Measurements from ENCODE around the gene LLGL1. TPM values are rescaled to one million over a fixed set of nuclear protein-coding genes. Genes with fewer than 3 reads are reported as not detected.

Gene LLGL1
- total and polyA plus RNA-seq, 10 of the 15 experiments (the other 5 are each of a cell fraction or from before 2014, with no cell fraction given) = 0.02 to 9.2 (median 2.5) TPM

- TF ChIP-seq CUX1 (IDR thresholded peaks at IDR 0.05; ENCODE audit: insufficient replicate concordance, low read depth, low read length) (no peak), TCF3 (IDR thresholded peaks at IDR 0.05; ENCODE audit: borderline replicate concordance, insufficient read depth, low read depth, low read length) (no peak), ZNF592 (IDR thresholded peaks at IDR 0.05) (no peak; the same call in 1 of the 2 replicates), JUNB (IDR thresholded peaks at IDR 0.05) (no peak), CBFB (IDR thresholded peaks at IDR 0.05; ENCODE audit: low read depth) (peak; percentile 70; the same call in 1 of the 2 replicates), YBX1 (IDR thresholded peaks at IDR 0.05) (no peak), ZNF384 (IDR thresholded peaks at IDR 0.05; ENCODE audit: borderline replicate concordance, low read depth, low read length) (no peak), HDAC6 (IDR thresholded peaks at IDR 0.05; ENCODE audit: unreplicated experiment) (peak; percentile 72), PML (IDR thresholded peaks at IDR 0.05; ENCODE audit: low read length) (peak; percentile 71; the same call in 1 of the 2 replicates), NFYA (IDR thresholded peaks at IDR 0.05; ENCODE audit: borderline replicate concordance, low read depth, low read length) (no peak), KAT2A (conservative IDR thresholded peaks at IDR 0.05; ENCODE audit: control insufficient read depth, low read depth, low read length) (no peak), ZNF687 (IDR thresholded peaks at IDR 0.05) (peak; percentile 99), NR2F1 (conservative IDR thresholded peaks at IDR 0.05) (no peak; the same call in 1 of the 2 replicates), ZBTB4 (CRISPR knock-in tag; IDR thresholded peaks at IDR 0.05) (no peak)
These were observed 42.5 kb upstream of the LLGL1 start (continued) for GRCh38 chr17:18182978-18183333.

Measured in GM12878 (cell line).